NT2/D1 (cell line): ENCODE results near the gene KIF21B.
A peak's percentile ranks its signal among the peaks of the same experiment; 100 is the strongest.

Experiments used
- DNase-seq: peaks from one replicate; pipeline ENCODE4 v3.0.0-alpha.2; 2011; ENCODE audit warnings: low read depth, low spot score
- H3K27me3 ChIP-seq: 2 replicates; pipeline ENCODE4 v1.6.0; 2011; ENCODE audit warnings: mild to moderate bottlenecking; ENCODE audit not compliant: insufficient read length, insufficient read depth
- H3K36me3 ChIP-seq: 2 replicates; pipeline ENCODE4 v1.6.1; 2011; ENCODE audit warnings: mild to moderate bottlenecking, low read length, mixed read lengths; ENCODE audit not compliant: insufficient read depth, insufficient read length
- H3K4me1 ChIP-seq: 2 replicates; pipeline ENCODE4 v1.5.1; 2011; ENCODE audit not compliant: insufficient read depth, insufficient read length
- H3K4me3 ChIP-seq: 2 replicates; pipeline ENCODE4 v1.5.1; 2011; ENCODE audit warnings: low read depth; ENCODE audit not compliant: insufficient read length
- H3K9ac ChIP-seq: 2 replicates; pipeline ENCODE4 v1.6.0; 2011; ENCODE audit warnings: low read depth; ENCODE audit not compliant: insufficient read length
- H3K9me3 ChIP-seq: 2 replicates; pipeline ENCODE4 v1.5.1; 2011; ENCODE audit warnings: mild to moderate bottlenecking, low read length; ENCODE audit not compliant: insufficient read depth
- SUZ12 ChIP-seq: IDR thresholded peaks from 2 replicates; pipeline ENCODE4 v1.6.1; 2011; ENCODE audit not compliant: insufficient read length, insufficient read depth; ENCODE audit errors: extremely low read depth
- YY1 ChIP-seq: IDR thresholded peaks from 2 replicates; pipeline ENCODE4 v1.6.1; 2011; ENCODE audit not compliant: insufficient read length, insufficient read depth
- ZNF274 ChIP-seq: IDR thresholded peaks from 2 replicates; pipeline ENCODE4 v1.6.1; 2011; ENCODE audit warnings: mild to moderate bottlenecking, low read depth, low read length

KIF21B gene

DNA sequence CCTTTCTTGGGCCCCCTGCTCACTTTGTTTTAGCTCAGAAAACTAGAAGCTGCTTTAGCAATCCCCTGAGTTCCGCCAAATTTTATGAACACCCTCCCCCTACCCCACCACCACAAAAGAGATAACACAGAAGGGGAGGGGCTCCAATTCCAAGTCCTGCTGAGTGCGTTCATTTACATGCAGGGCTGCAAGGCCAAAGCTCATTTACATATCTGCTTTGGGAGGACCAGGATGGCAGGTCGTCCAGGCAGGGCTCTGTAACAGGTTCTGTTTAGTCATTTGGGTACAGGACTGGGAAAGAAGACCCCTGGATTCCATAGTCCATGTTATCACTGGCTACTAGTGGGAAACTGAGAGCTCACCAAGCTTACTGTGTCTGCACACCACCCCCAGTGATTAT lies 35.9 kb upstream of the KIF21B start:
- no peak overlapping the region for H3K4me3 ChIP-seq
- H3K9me3 ChIP-seq, result no peaks in the 10 kb centered on the region
- DNase-seq, result peak; percentile 47
- no peaks in the 10 kb centered on the region for H3K27me3 ChIP-seq
- peaks cover 33% of the 10 kb centered on the region for H3K4me1 ChIP-seq
- H3K9ac ChIP-seq, result no peak overlapping the region
- TF ChIP-seq YY1 (no peak), ZNF274 (no peak), SUZ12 (no peak)
- no peaks in the 10 kb centered on the region for H3K36me3 ChIP-seq

DNA sequence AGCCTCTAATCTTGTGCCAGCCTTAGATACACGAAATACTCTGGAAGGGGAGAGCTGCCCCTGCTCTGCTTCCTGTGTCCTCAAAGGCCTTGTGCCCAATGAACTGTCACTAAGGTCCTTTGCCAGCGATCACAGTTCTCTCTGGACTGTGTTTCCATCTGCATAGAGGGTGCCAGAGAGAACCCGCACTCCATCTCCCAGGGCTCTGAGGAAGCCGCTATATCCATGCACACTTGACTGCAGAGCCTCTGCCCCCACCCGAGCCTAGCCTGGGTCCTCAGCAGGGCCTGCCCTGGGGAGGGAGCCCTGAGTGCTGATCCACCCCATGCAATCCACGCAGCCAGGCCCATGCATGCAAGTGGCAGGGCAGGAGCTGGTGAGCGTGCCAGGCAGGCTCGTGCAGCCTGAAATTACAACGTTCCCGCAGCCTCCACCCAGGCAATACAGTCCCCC lies 30.6 kb upstream of the KIF21B start:
- Histone ChIP-seq H3K9me3 (no peaks in the 10 kb centered on the region), H3K4me3 (no peak overlapping the region), H3K4me1 (peaks cover 26% of the 10 kb centered on the region), H3K27me3 (no peaks in the 10 kb centered on the region), H3K9ac (no peak overlapping the region), H3K36me3 (no peaks in the 10 kb centered on the region)
- TF ChIP-seq ZNF274 (no peak), YY1 (no peak), SUZ12 (no peak)
- no peak for DNase-seq

DNA sequence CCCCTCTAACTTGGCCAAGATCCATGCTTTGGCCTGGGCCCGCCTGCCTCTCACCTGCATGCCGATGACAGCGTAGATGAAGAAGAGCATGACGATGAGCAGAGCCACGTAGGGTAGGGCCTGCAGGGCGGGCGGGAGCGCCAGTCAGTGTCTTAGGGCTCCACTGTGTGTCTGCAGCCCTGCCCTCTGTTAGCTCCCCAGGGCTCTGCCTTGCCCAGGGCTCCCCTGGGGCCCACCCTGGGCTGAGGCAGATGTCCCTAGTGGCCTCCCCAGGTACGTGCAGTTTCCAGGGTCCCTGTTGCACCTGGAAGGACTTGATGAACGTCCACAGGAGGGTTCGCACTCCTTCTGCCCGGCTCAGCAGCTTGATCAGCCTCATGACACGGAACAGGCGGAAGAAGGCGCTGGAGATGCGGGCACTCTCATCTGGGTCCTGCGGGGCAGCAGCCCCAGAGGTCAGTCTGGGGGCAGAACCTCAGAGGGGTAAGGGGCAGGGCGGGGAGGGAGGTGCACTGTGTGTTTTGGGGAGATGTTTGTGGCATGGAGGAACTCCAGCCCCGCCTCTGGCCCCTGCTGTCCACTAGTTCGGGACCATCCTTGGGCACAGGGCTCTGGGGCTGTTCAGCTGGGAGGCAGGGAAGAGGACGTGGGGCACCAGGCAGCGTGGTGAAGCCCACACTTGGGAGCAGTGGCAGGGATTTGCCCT lies 29.8 kb upstream of the KIF21B start:
- DNase-seq, result no peak
- TF ChIP-seq YY1, result no peak
- TF ChIP-seq SUZ12, result no peak
- TF ChIP-seq ZNF274, result no peak
- no peaks in the 10 kb centered on the region for H3K27me3 ChIP-seq
- H3K4me1 ChIP-seq, result peaks cover 23% of the 10 kb centered on the region
- no peak overlapping the region for H3K4me3 ChIP-seq
- H3K36me3 ChIP-seq, result no peaks in the 10 kb centered on the region
- H3K9ac ChIP-seq, result no peak overlapping the region
- H3K9me3 ChIP-seq, result no peaks in the 10 kb centered on the region

DNA sequence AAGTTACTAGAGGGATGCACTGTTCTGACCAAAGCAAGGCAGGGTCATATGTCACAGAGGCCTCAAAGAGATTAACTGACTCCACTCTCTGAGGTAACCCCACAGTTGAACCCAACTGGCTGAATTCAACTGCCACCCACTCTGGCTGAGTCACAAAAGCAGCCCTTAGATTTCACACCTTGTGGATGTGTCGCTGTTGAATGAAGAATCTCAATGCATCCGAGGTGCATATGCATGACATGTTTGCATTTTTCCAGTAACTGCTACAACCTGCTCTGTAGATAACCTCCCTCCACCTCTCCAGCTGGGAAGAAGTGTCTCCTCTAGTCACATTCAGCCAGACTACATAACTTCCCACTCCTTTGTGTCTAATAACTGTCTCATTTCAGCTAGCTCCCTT lies 27.9 kb upstream of the KIF21B start:
- no peak for DNase-seq
- no peaks in the 10 kb centered on the region for H3K9me3 ChIP-seq
- H3K4me1 ChIP-seq, result peaks cover 23% of the 10 kb centered on the region
- no peaks in the 10 kb centered on the region for H3K27me3 ChIP-seq
- no peak overlapping the region for H3K4me3 ChIP-seq
- H3K9ac ChIP-seq, result no peak overlapping the region
- no peaks in the 10 kb centered on the region for H3K36me3 ChIP-seq
- no peak for TF ChIP-seq SUZ12
- TF ChIP-seq YY1, result no peak
- no peak for TF ChIP-seq ZNF274

DNA sequence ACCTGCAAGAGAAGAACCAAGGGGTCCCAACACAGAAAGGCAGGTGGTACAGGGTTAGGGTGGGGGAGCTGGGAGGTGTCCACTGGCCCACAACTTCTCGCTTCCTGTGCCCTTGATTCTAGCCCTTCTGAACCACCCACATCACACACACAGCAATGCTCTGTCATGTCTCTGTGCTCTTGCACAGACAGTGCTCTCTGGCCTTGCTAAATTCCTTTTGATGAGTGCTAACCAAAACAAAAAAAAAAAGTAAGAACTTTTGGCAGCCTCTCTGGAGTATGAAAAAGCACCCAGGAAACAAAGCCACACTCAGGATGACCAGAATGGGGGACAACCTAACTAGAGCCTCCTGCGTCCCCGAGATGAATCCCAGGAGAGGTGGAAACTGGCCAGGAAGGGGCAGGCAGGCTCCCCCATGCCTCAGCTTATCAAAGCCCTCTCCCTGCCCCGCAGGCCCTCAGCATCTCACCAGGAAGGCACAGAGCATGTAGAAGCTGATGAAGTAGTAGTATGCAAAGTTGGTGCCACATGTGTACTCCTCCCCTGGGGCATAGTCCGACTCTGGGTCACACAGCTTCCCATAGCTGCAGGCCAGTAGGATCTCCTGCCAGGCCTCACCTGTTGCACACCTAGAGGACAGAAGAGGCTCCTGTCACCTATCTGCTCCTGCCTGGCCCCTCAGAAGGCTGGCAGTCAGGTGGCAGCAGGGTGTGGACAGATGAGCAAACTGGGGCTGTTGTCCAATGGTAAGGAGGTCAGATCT lies 27.2 kb upstream of the KIF21B start:
- H3K36me3 ChIP-seq, result no peaks in the 10 kb centered on the region
- H3K9ac ChIP-seq, result no peak overlapping the region
- no peaks in the 10 kb centered on the region for H3K9me3 ChIP-seq
- peaks cover 23% of the 10 kb centered on the region for H3K4me1 ChIP-seq
- H3K27me3 ChIP-seq, result no peaks in the 10 kb centered on the region
- no peak for TF ChIP-seq ZNF274
- TF ChIP-seq YY1, result no peak
- no peak for TF ChIP-seq SUZ12
- DNase-seq, result no peak
- no peak overlapping the region for H3K4me3 ChIP-seq

DNA sequence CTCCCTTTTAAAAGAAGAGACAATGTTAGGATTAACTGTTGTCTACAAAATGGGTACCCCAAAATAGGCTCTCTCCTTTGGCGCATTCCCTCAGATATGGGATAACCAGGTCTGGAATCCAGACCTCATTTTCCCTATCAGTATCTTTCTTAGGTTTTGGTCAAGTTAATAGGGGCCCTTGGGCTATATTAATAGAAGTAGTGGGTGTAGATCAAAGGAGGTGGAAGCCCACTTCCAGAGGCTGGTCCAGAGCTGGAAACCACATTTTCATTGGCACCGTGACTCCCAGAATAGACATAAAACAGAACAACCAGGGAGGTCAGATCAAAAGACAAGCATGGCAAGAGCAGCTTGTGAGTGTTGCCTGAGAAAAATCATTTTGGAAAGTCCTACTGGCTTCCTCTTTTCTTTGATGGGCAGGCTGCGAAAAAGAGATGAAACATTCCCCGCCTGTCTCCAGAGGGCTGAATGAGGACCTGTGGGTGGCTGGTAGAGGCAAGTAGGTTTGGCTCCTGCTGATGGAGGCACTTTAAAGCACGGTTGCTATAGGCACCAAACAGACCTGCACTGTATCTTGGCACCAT lies 25.8 kb upstream of the KIF21B start:
- H3K4me3 ChIP-seq, result no peak overlapping the region
- no peak overlapping the region for H3K9ac ChIP-seq
- peaks cover 19% of the 10 kb centered on the region for H3K4me1 ChIP-seq
- no peaks in the 10 kb centered on the region for H3K9me3 ChIP-seq
- DNase-seq, result no peak
- TF ChIP-seq YY1 (no peak), ZNF274 (no peak), SUZ12 (no peak)
- H3K36me3 ChIP-seq, result no peaks in the 10 kb centered on the region
- H3K27me3 ChIP-seq, result no peaks in the 10 kb centered on the region

DNA sequence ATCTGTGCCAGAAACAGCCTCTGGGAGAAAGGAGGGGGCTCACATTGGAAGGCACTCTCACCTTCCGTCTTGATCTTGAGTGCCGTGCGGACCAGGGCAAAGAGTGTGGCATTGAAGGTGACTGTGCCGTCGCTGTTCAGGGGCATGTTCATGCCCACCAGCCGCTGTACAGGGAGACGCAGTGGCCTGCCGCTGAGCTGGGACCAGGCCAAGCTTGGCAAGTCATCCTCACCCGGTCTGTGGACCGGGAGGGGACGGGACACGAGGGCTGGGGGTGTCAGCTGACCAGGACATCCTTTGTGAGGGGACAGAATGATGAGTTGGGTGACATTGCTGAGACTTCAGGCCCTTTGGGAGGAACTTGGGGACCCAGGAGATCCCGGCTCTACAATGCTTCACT lies 25.0 kb upstream of the KIF21B start:
- no peaks in the 10 kb centered on the region for H3K9me3 ChIP-seq
- TF ChIP-seq ZNF274, result no peak
- no peak for TF ChIP-seq YY1
- TF ChIP-seq SUZ12, result no peak
- no peak for DNase-seq
- H3K4me1 ChIP-seq, result peaks cover 11% of the 10 kb centered on the region
- H3K36me3 ChIP-seq, result no peaks in the 10 kb centered on the region
- peaks cover 2% of the 10 kb centered on the region for H3K27me3 ChIP-seq
- H3K9ac ChIP-seq, result no peak overlapping the region
- H3K4me3 ChIP-seq, result no peak overlapping the region
